ENCODE measurements around the gene GSTA5.
"Not testable (repeated sequence)": the region's sequence is repeated elsewhere in the genome, so short reads cannot be mapped to it uniquely, and the experiment has no call there.

Gene GSTA5

DNA sequence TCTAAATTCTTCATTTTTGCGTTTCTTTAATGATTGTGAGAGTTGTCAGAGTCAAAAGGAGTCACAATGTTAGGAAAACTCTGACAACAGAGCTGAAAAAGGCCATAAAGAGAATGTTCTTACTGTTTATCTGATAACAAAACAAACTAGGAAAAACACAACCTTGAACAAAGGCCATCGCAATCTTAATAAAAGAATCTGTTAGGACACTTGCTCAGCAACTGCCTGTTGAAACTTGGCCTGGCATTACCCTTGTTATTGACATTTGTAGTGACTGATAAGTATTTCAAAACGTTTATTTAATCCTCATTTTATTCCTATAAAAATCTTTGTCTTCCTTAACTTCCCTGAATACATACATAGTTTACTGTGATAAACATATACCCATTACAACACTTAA is 52.7 kb downstream of the GSTA5 start:
- no peak for DNase-seq (ENCODE audit: low read depth)

DNA sequence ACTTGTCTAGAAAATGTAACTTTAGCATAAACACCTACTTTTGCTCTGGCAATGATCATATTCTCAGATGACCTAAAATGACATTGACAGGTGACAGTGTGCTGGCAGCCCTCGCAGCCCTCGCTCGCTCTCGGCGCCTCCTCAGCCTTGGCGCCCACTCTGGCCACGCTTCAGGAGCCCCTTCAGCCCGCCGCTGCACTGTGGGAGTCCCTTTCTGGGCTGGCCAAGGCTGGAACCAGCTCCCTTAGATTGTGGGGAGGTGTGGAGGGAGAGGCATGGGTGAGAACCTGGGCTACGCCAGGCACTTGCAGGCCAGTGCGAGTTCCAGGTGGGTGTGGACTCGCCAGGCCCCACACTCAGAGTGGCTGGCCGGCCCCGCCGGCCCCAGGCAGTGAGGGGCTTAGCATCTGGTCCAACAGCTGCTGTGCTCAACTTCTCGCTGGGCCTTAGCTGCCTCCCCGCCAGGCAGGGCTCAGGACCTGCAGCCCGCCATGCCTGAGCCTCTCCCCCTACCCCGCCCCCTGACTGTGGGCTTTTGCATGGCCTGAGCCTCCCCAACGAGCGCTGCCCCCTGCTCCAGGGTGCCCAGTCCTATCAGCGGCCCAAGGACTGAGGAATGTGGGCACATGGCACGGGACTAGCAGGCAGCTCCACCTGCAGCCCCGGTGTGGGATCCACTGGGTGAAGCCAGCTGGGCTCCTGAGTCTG is 54.2 kb downstream of the GSTA5 start:
- no peak for DNase-seq (ENCODE audit: low read depth)

DNA sequence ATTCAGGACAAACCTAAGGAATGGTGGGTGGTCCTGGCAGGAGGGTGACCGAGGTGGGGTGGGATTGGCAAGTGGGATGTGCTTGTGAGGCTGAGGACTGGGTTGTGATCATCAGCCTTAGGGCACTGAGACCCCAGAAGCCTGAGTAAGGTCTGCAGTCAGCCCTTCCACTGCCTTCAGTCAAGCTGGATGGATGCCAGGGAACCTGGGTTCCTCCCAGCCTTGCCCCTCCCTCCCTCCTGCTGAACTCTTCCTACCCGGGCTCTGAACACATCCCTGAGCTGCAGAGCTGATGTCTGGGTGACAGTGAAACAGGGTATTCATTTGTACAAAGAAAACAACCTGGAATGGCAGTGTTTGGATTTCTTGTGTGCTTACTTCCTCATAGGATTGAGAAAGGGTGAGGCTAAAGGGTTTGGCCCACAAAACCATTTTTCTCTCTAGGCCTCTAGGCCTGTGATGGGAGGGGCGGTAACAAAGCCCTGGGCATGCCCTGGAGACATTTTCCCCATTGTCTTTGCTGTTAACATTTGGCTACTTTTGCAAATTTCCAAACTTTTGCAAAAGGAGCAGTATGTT is 57.8 kb downstream of the GSTA5 start:
- DNase-seq (ENCODE audit: low read depth), result not testable (repeated sequence)

DNA sequence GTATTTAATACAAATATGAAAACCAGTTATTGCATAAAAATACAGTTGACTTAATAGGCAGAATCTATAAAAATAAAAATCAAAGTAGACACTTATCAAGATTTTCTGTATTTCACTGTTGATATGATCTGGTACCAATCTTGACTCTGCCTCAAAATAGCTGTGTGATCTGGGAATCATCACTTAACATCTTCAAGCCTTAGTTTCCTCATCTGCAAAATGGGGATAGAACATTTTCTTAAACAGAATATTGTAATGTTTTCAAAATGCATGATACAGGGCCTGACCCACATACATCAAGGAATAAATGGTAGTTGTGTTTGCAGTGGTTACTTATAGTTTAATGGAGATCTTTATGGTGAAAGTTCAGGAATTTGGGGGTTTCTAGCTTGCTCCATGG is 58.4 kb downstream of the GSTA5 start:
- DNase-seq (ENCODE audit: low read depth), result not testable (repeated sequence)

All from fibroblast of the conjunctiva (primary cell).